ENCODE results near the gene SPTBN5.

SPTBN5 gene

DNA sequence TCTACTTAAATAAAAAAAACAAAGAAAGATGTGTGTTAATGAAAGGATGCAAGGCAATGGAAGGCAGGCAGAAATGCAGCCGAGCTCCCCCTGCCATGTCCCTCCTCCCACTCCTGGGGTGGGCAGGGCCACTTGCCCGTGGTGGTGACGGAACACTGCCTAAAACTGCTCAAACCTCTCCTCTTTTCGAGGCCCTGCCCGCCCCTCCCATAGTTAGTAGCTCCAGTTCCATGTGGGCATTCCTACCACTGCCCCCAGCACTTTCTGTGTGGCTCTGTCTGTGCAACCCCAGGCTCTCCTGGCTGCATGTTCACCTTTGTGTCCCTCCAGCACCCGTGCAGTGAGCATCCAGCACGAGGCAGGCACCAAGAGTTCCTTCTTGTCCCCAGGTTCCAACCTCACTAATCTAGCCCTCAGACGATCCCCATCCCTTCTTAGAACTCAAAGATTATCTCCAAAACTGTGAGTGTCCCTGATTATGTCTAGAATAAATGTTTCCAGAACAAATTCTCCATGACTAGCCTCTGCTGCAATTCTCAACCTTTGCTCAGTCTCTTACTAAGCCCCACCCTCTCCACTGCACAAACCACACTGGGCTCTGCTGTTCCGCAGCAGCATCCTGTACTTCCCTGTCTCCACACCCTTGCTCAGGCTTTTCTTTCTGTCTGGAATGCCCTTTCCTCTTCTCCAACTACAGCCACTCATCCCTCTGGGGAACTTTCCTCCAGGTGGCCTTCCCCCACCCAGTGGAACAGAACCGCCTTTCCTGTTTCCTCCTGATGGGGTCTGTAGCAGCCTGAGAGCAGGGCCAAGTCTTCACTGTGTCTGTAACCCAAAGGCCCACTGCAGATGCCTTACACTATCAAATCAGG lies 32.6 kb upstream of the SPTBN5 start:
- DNase-seq (ENCODE audit: low read depth), result peak; percentile 49

GRCh38 chr15:41925086-41925608 lies 31.3 kb upstream of the SPTBN5 start:
- DNase-seq (ENCODE audit: low read depth), result no peak

GRCh38 chr15:41923401-41923997 lies 29.6 kb upstream of the SPTBN5 start:
- peak; percentile 33 for DNase-seq (ENCODE audit: low read depth)

DNA sequence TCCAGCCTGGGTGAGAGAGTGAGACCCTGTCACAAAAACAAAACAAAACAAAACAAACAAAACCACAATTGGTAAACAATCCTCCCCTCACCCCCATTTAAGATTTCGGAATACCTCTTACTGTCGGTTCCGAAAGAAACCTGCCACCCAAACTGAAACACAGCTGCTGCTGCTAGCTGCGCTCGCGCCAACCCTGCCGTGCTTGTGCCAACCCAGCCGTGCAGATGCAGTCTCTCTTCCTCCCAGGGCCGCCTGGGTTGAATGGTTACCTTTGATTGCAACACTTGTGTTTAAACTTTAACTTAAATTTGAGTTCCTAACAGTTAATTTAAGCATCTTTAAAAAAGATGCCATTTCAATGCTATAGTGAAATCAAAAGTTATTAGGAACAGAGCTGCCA lies 28.5 kb upstream of the SPTBN5 start:
- DNase-seq (ENCODE audit: low read depth), result no peak

- no peak for DNase-seq (ENCODE audit: low read depth)
Measured at GRCh38 chr15:41921639-41922038, 27.8 kb upstream of the SPTBN5 start.

DNA sequence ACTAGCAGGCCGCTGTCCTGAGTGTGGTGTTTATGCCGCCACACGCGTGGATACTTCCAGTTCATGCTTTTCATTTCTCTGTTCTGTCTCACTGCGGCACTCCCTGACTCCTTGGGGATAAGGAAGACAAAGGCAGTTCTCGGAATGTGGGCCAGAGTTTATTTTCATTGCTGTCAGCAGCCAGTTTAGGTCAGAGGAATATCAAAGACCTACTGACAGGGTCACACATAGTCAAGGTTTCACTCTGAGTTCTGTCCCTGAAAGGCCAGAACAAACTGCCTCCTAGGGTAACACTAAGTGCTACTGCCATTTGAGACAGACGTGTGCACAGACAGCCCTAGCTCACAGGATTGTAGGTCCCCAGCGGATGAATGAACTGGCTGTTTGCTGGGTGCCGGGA lies 27.3 kb upstream of the SPTBN5 start:
- peak; percentile 41 for DNase-seq (ENCODE audit: low read depth)

GRCh38 chr15:41919954-41920538 lies 26.2 kb upstream of the SPTBN5 start:
- DNase-seq (ENCODE audit: low read depth), result peak; percentile 95

- DNase-seq (ENCODE audit: low read depth), result no peak
Measured at GRCh38 chr15:41919201-41919820, 25.5 kb upstream of the SPTBN5 start.

DNA sequence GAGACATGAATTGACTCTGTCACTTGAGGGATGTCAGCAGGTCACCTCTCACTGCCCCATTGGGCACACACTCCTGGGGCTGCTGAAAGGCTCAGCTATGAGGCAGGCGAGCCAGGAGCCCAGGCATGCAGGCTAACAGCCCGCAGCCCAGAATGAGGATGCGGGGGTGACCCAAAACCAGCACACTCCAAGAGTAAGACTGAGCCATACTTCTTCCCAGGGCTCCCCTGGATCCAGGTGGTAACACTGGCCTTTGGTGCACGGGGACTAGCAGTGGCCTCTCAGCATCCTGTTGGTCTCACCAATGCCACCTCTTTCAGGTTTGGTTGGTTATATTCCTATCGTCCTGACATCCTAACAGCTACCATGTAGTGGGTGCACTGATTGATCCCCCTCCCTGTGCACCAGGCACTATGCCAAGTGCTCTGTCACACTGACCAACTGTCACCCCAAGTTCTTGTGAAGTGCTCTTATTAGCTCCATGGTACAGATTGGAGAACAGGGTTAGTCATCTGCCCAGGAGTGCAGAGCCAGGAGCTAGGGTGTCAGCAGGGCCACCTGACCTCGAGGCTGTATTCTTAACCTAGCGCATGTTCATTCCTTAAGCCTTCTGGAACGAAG lies 24.8 kb upstream of the SPTBN5 start:
- DNase-seq (ENCODE audit: low read depth), result no peak

DNA sequence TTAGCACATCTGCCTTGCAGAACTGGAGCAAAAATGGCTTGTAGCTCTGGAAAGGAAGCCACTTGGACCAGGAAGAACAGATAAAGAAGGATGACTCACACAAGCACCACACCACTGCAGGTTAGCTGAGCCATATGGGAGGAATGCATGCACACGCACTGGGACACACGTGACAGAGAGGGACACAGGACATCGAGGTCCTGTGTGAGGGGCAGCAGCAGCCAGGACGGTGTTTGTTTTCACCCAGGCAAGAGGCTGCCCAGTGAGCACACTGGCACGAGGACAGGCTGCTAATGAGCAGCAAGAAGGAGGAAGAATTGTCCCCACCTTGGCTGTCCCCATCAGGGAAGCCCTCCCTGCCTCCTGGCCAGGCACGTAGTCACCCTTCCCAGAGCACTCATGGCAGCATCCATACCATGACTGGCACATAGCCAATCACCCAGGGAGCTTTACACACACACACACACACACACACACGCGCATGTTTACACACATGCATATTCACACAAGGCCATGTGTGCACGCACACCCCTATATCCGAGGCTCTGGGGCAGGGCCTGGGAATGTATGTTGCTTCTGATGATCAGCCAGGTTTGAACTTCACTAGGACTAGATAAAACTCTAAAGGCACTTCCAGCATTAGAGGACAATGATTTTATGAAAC lies 24.0 kb upstream of the SPTBN5 start:
- DNase-seq (ENCODE audit: low read depth), result peak; percentile 78

DNA sequence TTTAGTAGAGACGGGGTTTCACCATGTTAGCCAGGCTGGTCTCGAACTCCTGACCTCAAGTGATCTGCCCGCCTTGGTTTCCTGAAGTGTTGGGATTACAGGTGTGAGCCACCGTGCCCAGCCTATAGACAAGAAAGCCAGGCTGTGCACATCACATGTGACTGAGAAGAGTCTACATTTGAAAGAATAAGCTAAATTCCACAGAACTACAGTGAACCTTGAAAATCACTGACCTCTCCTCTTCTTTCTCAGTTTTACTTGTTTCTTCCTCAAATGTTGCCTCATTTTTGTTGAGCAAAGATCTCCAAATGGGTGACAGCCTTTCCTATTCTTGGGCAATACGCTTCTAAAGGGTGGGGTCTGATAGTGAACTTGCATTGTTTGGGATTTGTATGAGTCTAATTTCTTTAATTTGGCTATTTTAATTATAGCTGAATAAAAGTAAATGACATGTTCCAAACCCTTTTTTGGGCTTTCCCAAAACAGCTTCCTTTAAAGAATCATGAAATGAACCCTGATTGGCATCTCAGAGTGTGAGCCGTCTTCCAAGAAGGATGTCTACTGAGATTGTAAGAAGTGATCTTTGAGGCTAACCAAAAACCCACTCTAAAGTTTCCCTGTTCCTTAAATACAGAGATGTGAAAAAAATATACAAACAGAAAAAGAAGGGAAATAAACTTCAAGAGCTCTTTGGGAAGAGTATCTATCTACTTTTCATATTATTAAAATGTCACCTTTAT lies 21.6 kb upstream of the SPTBN5 start:
- DNase-seq (ENCODE audit: low read depth), result no peak

DNA sequence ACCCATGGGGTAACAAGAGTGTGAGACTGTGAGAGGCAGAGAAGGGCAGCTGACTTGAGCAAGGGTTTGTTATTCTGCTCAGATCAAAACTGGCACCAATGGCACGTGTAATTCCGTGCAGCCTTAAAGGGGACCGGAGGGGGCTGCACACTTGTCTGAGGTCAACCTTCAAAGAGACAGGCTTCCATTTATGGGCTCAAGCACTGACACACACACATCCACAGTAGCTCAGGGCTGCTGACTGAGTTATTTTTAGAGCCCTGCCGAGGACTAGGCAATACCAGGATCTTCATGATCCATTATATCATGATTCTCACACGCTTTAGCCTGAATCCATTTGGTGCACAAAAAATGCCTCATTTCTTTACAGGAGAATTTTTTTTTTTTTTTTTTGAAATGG lies 20.6 kb upstream of the SPTBN5 start:
- no peak for DNase-seq (ENCODE audit: low read depth)

- DNase-seq (ENCODE audit: low read depth), result no peak
Measured at GRCh38 chr15:41913256-41913655, 19.4 kb upstream of the SPTBN5 start.

GRCh38 chr15:41911691-41912345 lies 18.0 kb upstream of the SPTBN5 start:
- DNase-seq (ENCODE audit: low read depth), result no peak

- DNase-seq (ENCODE audit: low read depth), result no peak
Measured at GRCh38 chr15:41908736-41909461, 15.0 kb upstream of the SPTBN5 start.

DNA sequence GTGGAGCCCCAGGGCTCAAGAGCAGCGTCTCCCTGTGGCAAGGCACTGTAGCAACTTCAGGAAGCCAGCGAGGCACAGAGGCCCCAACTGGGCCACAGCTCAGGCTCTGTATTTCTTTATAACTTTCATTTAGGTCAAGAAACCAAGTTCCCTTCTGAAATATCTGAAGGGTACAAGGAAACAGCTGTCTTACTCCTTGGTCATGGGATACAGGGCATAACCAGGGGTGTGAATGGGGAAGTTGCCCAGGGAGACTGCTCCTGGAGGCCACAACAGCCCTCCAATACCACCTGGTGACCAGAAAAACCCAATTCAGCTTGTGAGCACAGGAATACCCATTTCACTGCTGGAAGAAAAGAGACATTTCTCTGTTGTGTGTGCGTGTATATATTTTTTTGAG lies 13.3 kb upstream of the SPTBN5 start:
- DNase-seq (ENCODE audit: low read depth), result no peak

- DNase-seq (ENCODE audit: low read depth), result no peak
Measured at GRCh38 chr15:41906608-41907007, 12.8 kb upstream of the SPTBN5 start.

DNA sequence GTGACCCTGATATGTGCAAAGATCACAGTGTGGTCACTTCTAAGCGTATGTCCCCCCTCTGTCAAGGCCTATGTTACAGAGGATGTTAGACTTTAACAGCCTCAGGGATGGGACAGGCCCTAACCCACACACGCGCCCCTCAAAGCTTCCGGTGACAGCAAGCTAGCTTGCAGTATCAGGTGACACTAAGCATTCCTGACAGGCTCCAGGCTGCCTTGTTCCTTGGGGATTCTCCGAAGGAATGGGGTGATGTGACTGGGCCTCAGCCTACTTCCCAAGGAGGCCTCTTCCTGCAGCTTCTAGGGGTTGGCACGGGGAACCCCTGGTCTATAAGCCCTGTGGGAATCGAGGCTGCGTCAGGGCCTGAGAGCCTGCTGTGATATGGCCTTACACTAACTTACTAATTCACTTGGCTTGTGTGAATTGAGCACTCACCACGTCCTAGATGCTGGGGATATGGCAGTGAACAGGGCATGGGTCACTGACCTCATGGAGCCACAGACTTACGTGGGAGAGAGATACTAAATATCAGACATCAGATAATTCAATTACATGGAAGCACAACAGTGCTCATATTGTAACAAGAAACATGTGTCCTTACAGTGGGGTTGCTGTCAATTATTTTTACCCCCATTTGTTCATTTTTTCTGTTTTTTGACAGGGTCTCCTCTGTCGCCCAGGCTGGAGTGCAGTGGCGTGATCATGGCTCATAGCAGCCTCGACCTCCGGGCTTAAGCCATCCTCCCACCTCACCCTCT lies 11.4 kb upstream of the SPTBN5 start:
- DNase-seq (ENCODE audit: low read depth), result no peak

GRCh38 chr15:41904541-41905005 lies 10.7 kb upstream of the SPTBN5 start:
- DNase-seq (ENCODE audit: low read depth), result peak; percentile 43

Data from amniotic epithelial cell (primary cell).